HCT116 (cell line): ENCODE data around the gene NEUROD4. TPM values are rescaled to one million over a fixed set of nuclear protein-coding genes. Genes with fewer than 3 reads are reported as not detected.

Experiments
- ATAC-seq: fragments of 200-7000 bp; cut with Tn5 transposase; 2 replicates; pipeline ENCODE4 v1.9.1; 2020; ENCODE audit warnings: mild to moderate bottlenecking, moderate library complexity
- BruUV-seq: library from RNA; stranded (reverse); fragments of 400-500 nt; replicated peaks from 2 replicates; lab custom pipeline; 2021; lab: Mats Ljungman, UMichigan
- CTCF ChIA-PET: fragments of 300-600 bp; sonication (Branson Sonifier 250); formaldehyde crosslinking; loops from one replicate; lab custom pipeline; 2021; ENCODE audit warnings: antibody characterized with exemption; lab: Charles Lee
- POLR2A ChIA-PET: fragments of 300-600, 350-600 bp; sonication (Branson Sonifier 250); formaldehyde crosslinking; loops from one replicate; lab custom pipeline; 2021; ENCODE audit warnings: antibody characterized with exemption; lab: Charles Lee
- RAD21 ChIA-PET, 2 experiments: fragments of 300-600 bp; sonication (Branson Sonifier 250); formaldehyde crosslinking; loops; one replicate each; lab custom pipeline; 2023; ENCODE audit warnings: low total read pairs in 2 of 2; ENCODE audit not compliant: uncharacterized antibody in 2 of 2, unreplicated experiment in 2 of 2, low non-redundant PET in 1 of 2; lab: Charles Lee
- DNase-seq: peaks from one replicate; pipeline ENCODE4 v3.0.0-alpha.2; 2010; ENCODE audit warnings: low read depth, low spot score
- H2AFZ ChIP-seq: fragments of 200-600 bp; shearing (Covaris generic), sonication (generic); 2 replicates; pipeline ENCODE4 v1.6.1; 2017; ENCODE audit warnings: low read depth, mixed run types, mixed read lengths, antibody characterized with exemption, low read length; ENCODE audit not compliant: poor library complexity, severe bottlenecking
- H3K27ac ChIP-seq: 2 replicates; pipeline ENCODE4 v1.5.1; 2012; ENCODE audit warnings: low read depth, low read length
- H3K27me3 ChIP-seq: fragments of 200-600 bp; sonication (generic); 2 replicates; pipeline ENCODE4 v1.6.1; 2016; ENCODE audit warnings: mixed run types, low read length, mixed read lengths; ENCODE audit not compliant: insufficient read depth
- H3K36me3 ChIP-seq, 2 experiments: fragments of 200-500 bp in 1 of 2; fragments of 200-600 bp in 1 of 2; sonication (Bioruptor generic) in 1 of 2; sonication (generic) in 1 of 2; 2 replicates each; pipeline versions ENCODE4 v1.5.1 to v1.6.1; 2014 to 2016; ENCODE audit warnings: low read length in 2 of 2, inconsistent platforms in 1 of 2, mixed read lengths in 1 of 2, mixed run types in 1 of 2; ENCODE audit not compliant: insufficient read depth in 2 of 2, control insufficient read depth in 1 of 2
- H3K4me1 ChIP-seq, 2 experiments: fragments of 200-600 bp in 1 of 2; sonication (generic) in 1 of 2; 2 replicates each; pipeline versions ENCODE4 v1.5.1 to v1.6.1; 2012 to 2017; ENCODE audit warnings: low read length in 2 of 2, inconsistent platforms in 1 of 2, mild to moderate bottlenecking in 1 of 2, mixed read lengths in 1 of 2, mixed run types in 1 of 2, moderate library complexity in 1 of 2; ENCODE audit not compliant: insufficient read depth in 2 of 2, control insufficient read depth in 1 of 2
- H3K4me2 ChIP-seq: fragments of 200-600 bp; sonication (generic); 2 replicates; pipeline ENCODE4 v1.6.1; 2017; ENCODE audit warnings: mixed run types, low read length, mixed read lengths
- H3K4me3 ChIP-seq, 2 experiments: fragments of 200-600 bp in 1 of 2; sonication (generic) in 1 of 2; replicated peaks in 1 of 2; 2 replicates each; pipeline ENCODE4 v1.5.1; 2011 to 2016; ENCODE audit warnings: low read length in 2 of 2, control low read depth in 1 of 2, low read depth in 1 of 2, mild to moderate bottlenecking in 1 of 2, mixed read lengths in 1 of 2, mixed run types in 1 of 2
- H3K79me2 ChIP-seq: fragments of 200-600 bp; sonication (generic); 2 replicates; pipeline ENCODE4 v1.6.1; 2017; ENCODE audit warnings: mild to moderate bottlenecking, mixed run types, low read length, moderate library complexity, mixed read lengths; ENCODE audit not compliant: insufficient read depth
- H3K9ac ChIP-seq: fragments of 200-600 bp; sonication (generic); 2 replicates; pipeline ENCODE4 v1.6.1; 2016; ENCODE audit warnings: low read length, mixed read lengths
- H3K9me2 ChIP-seq: fragments of 200-600 bp; sonication (generic), shearing (Covaris generic); 2 replicates; pipeline ENCODE4 v1.6.1; 2017; ENCODE audit warnings: mixed run types, mild to moderate bottlenecking, moderate library complexity; ENCODE audit not compliant: insufficient read depth
- H3K9me3 ChIP-seq, 2 experiments: fragments of 200-500 bp in 1 of 2; fragments of 200-600 bp in 1 of 2; sonication (Bioruptor generic) in 1 of 2; sonication (generic) in 1 of 2; 2 replicates each; pipeline ENCODE4 v1.6.1; 2014 to 2017; ENCODE audit warnings: low read length in 2 of 2, mixed read lengths in 2 of 2, inconsistent platforms in 1 of 2, low read depth in 1 of 2, mild to moderate bottlenecking in 1 of 2, mixed run types in 1 of 2, moderate library complexity in 1 of 2; ENCODE audit not compliant: control insufficient read depth in 1 of 2, insufficient read depth in 1 of 2
- H4K20me1 ChIP-seq: fragments of 200-600 bp; sonication (generic), shearing (Covaris generic); 2 replicates; pipeline ENCODE4 v1.6.1; 2017; ENCODE audit warnings: mixed run types, mild to moderate bottlenecking, moderate library complexity; ENCODE audit not compliant: insufficient read depth
- EZH2 ChIP-seq: fragments of 200-600 bp; sonication (generic); IDR thresholded peaks from 2 replicates; pipeline ENCODE4 v1.6.1; 2017; ENCODE audit warnings: antibody characterized with exemption, mixed run types
- POLR2A ChIP-seq: IDR thresholded peaks from 2 replicates; pipeline ENCODE4 v1.7.0; 2011; ENCODE audit warnings: borderline replicate concordance; ENCODE audit not compliant: insufficient read depth, insufficient read length; ENCODE audit errors: extremely low read depth
- SIN3A ChIP-seq: IDR thresholded peaks from 2 replicates; pipeline ENCODE4 v1.6.1; 2012; ENCODE audit warnings: low read depth
- intact Hi-C: fragments of 100-400 bp; cut with micrococcal nuclease; formaldehyde crosslinking; loops from 2 replicates; pipeline ENCODE4 v1.10.0; 2022
- total RNA-seq: library from RNA; stranded (reverse); gene quantifications from one replicate; pipeline ENCODE4 v1.2.1, GENCODE V29; 2021; ENCODE audit not compliant: unreplicated experiment
- TF ChIP-seq, protein P1 (sequence below): IDR thresholded peaks from 2 replicates; pipeline ENCODE4 v1.6.1; 2012
- TF ChIP-seq, protein P2 (sequence below), 3 experiments: fragments of 200-600 bp in 1 of 3; sonication (generic) in 1 of 3; IDR thresholded peaks in 2 of 3; conservative IDR thresholded peaks in 1 of 3; 2 replicates each; pipeline ENCODE4 v1.5.1; 2012 to 2017; ENCODE audit warnings: low read depth in 2 of 3, low read length in 2 of 3, antibody characterized with exemption in 1 of 3, borderline replicate concordance in 1 of 3, control low read depth in 1 of 3, mild to moderate bottlenecking in 1 of 3, mixed read lengths in 1 of 3, mixed run types in 1 of 3, moderate library complexity in 1 of 3; ENCODE audit not compliant: insufficient read depth in 1 of 3
- TF ChIP-seq, protein P3 (sequence below): IDR thresholded peaks from 2 replicates; pipeline ENCODE4 v1.6.1; 2012; ENCODE audit warnings: low read depth
- TF ChIP-seq, protein P4 (sequence below): IDR thresholded peaks from 2 replicates; pipeline ENCODE4 v1.6.1; 2011; ENCODE audit warnings: mild to moderate bottlenecking, low read length, moderate library complexity; ENCODE audit not compliant: insufficient replicate concordance; ENCODE audit errors: extremely low read depth

The NEUROD4 gene
- total RNA-seq, 1 experiment from 2014 or later: not detected

DNA sequence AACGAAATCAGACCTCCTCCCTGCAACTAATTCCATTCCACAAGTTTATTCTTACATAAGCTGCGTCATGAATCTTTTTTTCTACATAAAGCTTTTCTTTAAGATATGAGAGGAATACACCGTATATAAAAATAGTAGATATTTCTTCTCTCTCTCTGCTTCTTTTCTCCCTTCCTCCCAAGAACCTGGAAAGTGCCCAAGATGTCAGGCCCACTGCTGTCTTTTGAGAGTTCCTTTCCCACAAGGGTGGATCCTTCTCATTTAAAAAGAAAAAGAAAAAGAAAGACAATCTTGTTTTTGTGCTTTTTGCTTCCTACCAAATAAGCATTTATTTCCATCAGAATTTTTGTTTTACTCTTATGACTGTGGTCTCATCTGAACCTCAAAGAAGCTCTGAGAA, 46.2 kb upstream of the NEUROD4 start (continued):
- TF ChIP-seq, protein P1, sequence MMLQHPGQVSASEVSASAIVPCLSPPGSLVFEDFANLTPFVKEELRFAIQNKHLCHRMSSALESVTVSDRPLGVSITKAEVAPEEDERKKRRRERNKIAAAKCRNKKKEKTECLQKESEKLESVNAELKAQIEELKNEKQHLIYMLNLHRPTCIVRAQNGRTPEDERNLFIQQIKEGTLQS: no peak

DNA sequence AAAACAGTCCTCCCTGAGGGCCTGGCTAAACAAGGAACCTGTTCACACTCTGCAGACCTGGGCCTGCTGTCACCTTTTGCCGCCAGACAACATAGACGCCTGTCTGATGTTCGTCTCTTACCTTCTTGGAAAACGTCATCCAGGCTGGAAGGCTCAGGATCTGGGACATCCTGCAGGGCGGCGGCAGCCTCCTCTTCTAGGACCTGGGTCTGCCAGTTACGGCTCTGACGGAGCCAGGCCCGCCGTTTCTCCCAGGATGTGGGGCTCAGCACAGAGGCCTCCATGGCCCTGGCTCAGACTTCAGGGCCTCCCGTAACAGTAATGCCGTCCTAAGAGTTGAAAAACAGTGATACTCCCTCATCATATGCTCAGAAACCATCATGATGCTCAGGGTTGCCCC, 45.5 kb upstream of the NEUROD4 start:
- Histone ChIP-seq H3K9me2 (no peaks in the 10 kb centered on the region), H2AFZ (no peak overlapping the region), H3K4me2 (no peak overlapping the region), H3K4me3 (no peak overlapping the region), H3K36me3 (no peaks in the 10 kb centered on the region), H3K9ac (no peak overlapping the region), H3K27me3 (peaks cover 86% of the 10 kb centered on the region), H3K27ac (no peak overlapping the region), H4K20me1 (no peaks in the 10 kb centered on the region), H3K4me1 (no peaks in the 10 kb centered on the region), H3K9me3 (no peaks in the 10 kb centered on the region), H3K79me2 (no peaks in the 10 kb centered on the region)
- no TSS peak for BruUV-seq
- ChIA-PET RAD21 (no interaction called here), POLR2A (no interaction called here), CTCF (interaction anchor here (1.9 kb wide), 1 partner anchor 98 kb away, joined by 7 read pairs; no protein-coding TSS in a partner anchor)
- intact Hi-C loops: no loop called here
- DNase-seq (no peak), ATAC-seq (no peak)
- TF ChIP-seq SIN3A (no peak), POLR2A (no peak), EZH2 (no peak)
- TF ChIP-seq, protein P2, sequence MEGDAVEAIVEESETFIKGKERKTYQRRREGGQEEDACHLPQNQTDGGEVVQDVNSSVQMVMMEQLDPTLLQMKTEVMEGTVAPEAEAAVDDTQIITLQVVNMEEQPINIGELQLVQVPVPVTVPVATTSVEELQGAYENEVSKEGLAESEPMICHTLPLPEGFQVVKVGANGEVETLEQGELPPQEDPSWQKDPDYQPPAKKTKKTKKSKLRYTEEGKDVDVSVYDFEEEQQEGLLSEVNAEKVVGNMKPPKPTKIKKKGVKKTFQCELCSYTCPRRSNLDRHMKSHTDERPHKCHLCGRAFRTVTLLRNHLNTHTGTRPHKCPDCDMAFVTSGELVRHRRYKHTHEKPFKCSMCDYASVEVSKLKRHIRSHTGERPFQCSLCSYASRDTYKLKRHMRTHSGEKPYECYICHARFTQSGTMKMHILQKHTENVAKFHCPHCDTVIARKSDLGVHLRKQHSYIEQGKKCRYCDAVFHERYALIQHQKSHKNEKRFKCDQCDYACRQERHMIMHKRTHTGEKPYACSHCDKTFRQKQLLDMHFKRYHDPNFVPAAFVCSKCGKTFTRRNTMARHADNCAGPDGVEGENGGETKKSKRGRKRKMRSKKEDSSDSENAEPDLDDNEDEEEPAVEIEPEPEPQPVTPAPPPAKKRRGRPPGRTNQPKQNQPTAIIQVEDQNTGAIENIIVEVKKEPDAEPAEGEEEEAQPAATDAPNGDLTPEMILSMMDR (IDR thresholded peaks at IDR 0.05 in 2 of 3, conservative IDR thresholded peaks at IDR 0.05 in 1 of 3; ENCODE audit: borderline replicate concordance in 1 of 3, insufficient read depth in 1 of 3, low read depth in 2 of 3, low read length in 2 of 3): no peak
- TF ChIP-seq, protein P3, sequence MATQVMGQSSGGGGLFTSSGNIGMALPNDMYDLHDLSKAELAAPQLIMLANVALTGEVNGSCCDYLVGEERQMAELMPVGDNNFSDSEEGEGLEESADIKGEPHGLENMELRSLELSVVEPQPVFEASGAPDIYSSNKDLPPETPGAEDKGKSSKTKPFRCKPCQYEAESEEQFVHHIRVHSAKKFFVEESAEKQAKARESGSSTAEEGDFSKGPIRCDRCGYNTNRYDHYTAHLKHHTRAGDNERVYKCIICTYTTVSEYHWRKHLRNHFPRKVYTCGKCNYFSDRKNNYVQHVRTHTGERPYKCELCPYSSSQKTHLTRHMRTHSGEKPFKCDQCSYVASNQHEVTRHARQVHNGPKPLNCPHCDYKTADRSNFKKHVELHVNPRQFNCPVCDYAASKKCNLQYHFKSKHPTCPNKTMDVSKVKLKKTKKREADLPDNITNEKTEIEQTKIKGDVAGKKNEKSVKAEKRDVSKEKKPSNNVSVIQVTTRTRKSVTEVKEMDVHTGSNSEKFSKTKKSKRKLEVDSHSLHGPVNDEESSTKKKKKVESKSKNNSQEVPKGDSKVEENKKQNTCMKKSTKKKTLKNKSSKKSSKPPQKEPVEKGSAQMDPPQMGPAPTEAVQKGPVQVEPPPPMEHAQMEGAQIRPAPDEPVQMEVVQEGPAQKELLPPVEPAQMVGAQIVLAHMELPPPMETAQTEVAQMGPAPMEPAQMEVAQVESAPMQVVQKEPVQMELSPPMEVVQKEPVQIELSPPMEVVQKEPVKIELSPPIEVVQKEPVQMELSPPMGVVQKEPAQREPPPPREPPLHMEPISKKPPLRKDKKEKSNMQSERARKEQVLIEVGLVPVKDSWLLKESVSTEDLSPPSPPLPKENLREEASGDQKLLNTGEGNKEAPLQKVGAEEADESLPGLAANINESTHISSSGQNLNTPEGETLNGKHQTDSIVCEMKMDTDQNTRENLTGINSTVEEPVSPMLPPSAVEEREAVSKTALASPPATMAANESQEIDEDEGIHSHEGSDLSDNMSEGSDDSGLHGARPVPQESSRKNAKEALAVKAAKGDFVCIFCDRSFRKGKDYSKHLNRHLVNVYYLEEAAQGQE: no peak
- TF ChIP-seq, protein P1: no peak
- TF ChIP-seq, protein P4, sequence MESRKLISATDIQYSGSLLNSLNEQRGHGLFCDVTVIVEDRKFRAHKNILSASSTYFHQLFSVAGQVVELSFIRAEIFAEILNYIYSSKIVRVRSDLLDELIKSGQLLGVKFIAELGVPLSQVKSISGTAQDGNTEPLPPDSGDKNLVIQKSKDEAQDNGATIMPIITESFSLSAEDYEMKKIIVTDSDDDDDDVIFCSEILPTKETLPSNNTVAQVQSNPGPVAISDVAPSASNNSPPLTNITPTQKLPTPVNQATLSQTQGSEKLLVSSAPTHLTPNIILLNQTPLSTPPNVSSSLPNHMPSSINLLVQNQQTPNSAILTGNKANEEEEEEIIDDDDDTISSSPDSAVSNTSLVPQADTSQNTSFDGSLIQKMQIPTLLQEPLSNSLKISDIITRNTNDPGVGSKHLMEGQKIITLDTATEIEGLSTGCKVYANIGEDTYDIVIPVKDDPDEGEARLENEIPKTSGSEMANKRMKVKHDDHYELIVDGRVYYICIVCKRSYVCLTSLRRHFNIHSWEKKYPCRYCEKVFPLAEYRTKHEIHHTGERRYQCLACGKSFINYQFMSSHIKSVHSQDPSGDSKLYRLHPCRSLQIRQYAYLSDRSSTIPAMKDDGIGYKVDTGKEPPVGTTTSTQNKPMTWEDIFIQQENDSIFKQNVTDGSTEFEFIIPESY: no peak
